GM19351 (cell line): Measurements from ENCODE around the gene NUDT1.

Experiments used
- ATAC-seq: cut with Tn5 transposase; IDR thresholded peaks from one replicate; pipeline ENCODE4 v1.9.1; 2021; ENCODE audit warnings: mild to moderate bottlenecking, moderate library complexity; ENCODE audit not compliant: unreplicated experiment

The NUDT1 gene

DNA sequence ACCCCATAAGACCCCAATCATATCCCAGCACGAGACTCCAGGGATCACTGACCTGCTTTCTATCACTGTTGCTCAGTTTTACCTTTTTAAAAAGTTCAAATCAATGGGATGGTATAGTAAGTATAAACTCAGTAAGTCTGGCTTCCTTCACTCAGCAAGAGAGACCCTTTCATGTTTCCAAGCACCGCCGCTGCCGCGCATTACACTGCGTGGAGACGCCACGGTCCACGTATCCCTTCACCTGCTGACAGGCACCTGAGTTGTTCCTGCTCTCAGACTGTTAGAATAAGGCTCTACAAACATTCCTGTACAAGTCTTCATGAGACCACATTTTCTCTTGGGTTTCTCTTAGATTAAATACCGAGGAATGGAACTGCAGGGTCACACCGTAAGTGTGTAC lies 37.6 kb upstream of the NUDT1 start:
- ATAC-seq: no peak

GRCh38 chr7:2205036-2205780 lies 36.8 kb upstream of the NUDT1 start:
- ATAC-seq: no peak

DNA sequence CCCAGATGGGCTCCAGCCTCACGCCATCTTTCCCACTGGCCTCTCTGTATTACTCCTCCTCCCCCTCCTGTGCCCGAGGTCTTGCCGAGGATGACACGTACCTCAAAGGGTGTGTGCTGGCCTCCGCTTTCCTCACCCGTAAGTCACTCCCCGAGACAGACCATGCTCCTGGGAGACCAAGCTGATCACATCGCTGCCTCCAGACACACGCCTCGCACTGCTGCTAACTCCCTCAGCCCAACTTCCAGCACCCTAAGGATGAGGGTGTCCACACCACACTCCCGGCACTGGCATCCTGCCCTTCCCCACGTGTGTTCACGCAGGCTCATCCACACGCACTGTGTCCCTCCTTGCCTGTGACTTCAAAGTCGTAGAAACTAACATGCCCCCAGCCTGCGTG lies 33.3 kb upstream of the NUDT1 start:
- no peak for ATAC-seq

GRCh38 chr7:2209146-2209960 lies 32.7 kb upstream of the NUDT1 start:
- ATAC-seq: peak; percentile 60

DNA sequence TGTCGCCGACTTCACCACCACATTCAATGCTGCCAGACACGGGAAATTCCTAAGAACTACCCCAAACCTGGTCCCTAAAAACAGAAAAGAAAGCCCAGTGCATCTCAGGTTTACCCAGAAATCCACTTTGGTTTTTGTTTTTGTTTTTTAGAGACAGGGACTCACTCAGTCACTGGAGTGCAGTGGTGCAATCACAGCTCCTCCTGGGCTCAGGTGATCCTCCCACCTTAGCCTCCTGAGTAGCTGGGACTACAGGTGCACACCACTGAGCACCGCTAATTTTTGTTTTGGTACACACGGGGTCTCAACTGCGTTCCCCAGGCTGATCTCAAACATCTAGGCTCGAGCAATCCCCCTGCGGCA lies 32.1 kb upstream of the NUDT1 start:
- ATAC-seq: peak; percentile 16

GRCh38 chr7:2210551-2211258 lies 31.3 kb upstream of the NUDT1 start:
- no peak for ATAC-seq

DNA sequence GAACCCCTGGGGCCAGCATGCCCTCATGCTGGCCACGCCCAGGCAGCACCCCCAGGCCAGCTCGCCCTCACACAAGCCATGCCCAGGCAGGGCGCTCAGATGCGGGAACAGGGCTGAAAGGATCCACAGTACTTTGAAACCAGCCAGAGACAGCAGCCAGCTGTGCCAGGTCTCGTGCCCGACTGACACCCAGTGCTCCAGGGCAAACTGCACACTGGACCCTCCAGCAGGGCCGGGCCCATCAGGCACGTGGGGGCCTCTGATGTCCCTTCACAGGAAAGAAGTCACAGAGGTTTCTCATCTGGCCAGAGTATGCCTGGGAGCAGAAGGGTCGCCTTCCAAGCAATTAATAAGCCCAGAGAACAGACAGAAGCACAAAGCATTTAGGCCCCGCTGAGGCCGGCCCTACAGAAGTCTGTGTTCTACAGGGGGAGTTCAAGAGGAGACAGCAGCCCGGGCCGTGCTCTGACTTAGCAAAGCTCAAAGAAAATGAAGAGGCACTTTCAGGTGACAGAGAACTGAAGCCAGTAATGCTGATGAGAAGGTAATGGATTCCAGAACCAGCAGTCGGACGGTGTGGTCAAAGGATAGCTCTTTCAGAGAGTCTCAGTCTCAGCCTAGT lies 30.7 kb upstream of the NUDT1 start:
- ATAC-seq: no peak

- no peak for ATAC-seq
These were observed 30.1 kb upstream of the NUDT1 start for GRCh38 chr7:2211926-2212325.

DNA sequence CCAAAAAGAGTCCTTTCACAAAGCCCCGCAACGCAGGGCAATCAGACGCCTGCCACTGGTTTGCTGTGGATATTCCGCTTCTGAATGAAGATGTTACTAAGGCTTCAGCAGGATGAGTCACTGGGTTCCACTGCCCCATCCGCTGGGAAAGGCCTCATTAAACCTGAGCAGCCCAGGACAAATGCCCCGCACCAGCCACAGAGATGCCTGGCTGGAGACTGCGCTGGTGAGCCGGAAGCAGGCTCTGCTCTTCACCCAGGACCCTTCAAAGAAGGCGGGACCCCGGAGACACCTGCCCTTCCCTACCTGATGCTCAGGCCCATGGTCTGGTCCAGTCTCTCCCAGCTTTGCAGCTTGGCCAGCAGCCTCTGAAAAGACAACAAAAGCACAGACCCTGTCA lies 29.1 kb upstream of the NUDT1 start:
- ATAC-seq: no peak

GRCh38 chr7:2213551-2214215 lies 28.3 kb upstream of the NUDT1 start:
- no peak for ATAC-seq

DNA sequence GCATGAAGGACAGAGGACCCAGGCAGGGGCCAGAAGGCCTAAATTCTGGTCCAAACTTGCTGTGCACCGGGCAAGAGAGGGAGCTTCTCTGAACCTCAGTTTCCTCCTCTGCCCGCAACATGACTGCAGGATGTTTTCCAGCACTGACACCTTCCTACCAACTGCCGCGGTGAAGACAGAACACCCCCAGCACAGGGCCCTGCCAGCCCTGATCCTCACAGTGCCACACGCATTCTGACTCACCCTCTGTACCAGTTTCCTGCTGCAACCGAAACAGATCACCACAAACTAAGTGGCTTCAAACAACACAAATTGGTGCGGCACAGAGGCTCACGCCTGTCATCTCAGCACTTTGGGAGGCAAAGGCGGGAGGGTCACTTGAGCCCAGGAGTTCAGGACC lies 27.4 kb upstream of the NUDT1 start:
- ATAC-seq: no peak

DNA sequence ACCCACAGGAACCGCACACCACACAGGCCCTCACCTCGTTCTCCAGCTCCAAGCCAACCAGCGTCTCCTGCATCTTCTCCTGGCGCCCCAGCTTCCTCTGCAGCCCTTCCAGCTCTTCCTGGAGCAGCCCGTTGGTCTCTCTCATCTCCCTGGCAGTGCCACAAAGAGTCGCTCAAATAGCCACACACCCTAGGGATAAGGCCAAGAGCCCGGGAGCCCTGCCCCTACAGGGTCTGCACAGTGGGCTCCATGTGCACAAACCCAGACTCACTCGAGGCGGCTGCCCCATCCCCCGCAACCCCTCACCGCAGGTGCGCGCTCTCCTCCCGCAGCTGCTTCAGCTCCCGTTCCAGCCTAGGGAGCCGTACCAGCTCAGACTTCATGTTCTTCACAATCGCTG lies 26.2 kb upstream of the NUDT1 start:
- ATAC-seq: no peak

GRCh38 chr7:2217206-2217605 lies 24.8 kb upstream of the NUDT1 start:
- ATAC-seq: no peak

DNA sequence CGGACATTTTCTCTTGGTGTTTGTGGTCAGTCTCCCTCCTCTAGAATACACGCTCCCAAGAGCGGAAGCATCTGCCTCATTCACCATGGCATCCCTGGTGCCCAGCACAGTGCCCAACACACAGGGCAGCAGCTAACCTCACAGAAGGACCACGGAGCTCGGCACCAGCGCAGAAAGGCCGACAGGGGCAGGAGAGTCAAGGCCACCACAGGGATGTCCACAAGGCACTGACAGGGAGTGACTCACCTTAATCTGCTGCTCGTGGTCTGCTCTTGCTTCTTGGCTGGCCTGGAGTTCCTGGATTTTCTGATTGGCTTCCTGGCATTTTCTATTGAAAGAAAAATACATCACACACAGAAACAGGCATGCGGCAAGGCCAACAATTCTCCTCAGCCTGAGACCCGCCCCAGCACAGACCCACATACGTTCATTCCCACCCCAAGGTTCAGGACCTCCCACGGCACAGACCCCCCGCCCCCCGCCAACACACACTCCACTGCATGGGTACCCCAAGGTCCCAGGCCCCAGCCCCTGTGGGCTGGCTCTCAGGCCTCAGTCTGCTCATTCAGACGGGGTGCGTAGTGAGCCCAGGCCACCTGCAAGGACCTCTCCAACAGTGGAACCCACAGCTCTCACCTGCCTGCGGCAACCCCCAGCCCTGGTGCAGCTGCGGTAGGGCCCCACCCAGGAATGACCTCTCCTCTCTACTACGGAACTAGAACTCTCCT lies 24.1 kb upstream of the NUDT1 start:
- no peak for ATAC-seq

DNA sequence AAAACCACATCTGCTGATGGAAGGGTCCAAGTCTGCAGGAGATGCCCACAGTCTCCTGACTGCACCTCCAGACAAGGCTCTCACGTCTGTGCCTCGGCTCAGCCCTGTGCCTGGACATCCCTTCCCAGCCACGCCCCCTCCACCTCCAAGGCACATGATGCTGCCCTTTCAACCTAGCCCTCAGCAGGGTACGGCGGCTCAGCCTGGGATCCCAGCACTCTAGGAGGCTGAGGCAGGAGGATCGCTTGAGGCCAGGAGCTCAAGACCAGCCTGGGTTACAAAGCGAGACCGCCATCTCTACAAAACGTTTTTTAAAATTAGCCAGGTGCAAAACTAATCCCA lies 23.6 kb upstream of the NUDT1 start:
- ATAC-seq: no peak

GRCh38 chr7:2219136-2219535 lies 22.9 kb upstream of the NUDT1 start:
- ATAC-seq: no peak

GRCh38 chr7:2219606-2220005 lies 22.4 kb upstream of the NUDT1 start:
- ATAC-seq: no peak

DNA sequence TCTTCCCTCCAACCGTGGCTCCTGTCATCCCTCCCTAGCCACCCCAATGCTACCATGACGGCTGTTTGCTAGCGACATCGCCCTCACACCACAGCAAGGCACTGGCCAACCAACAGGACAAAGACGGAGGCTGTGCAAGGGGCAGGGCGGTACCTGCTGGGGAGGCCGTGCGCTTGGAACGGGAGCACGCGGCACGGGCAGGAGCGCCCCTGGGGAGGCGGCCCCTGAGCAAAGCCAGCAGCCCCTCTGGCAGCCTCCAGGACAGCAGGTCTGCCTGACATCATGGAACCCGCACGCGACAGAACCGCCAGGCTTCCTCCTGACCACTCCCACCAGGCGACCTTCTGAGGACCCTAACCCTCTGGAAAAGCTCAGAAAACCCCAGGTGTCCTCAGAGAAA lies 22.0 kb upstream of the NUDT1 start:
- ATAC-seq: no peak

GRCh38 chr7:2220506-2220905 lies 21.5 kb upstream of the NUDT1 start:
- no peak for ATAC-seq

DNA sequence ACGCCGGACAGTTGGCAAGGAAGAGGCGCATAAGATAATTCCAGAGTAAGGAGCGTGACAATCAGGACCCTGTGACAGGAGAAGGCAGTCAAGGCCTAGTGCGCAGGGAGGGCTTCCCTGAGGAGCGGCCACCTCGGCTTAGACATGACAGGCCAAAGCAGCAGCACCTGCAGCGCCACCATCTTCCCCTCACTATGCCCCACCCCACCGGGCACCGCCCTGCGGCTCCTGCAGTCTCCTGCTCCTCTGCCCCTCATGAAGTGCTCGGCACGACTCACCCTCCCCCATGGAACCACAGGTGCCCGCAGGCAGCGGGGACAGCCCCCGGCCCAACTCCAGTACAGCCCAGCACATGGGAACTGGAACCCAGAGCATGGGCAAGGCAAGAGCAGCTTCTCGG lies 21.1 kb upstream of the NUDT1 start:
- ATAC-seq: no peak
